PC-9 (cell line): ENCODE measurements around the gene MRC2. TPM values are rescaled to one million over a fixed set of nuclear protein-coding genes. Genes with fewer than 3 reads are reported as not detected.

ENCODE experiments used
- BruUV-seq: library from RNA; stranded (reverse); fragments of 400-500 nt; replicated peaks from 2 replicates; lab custom pipeline; 2021; lab: Mats Ljungman, UMichigan
- CTCF ChIA-PET: fragments of 300-600 bp; sonication (Branson Sonifier 250); formaldehyde crosslinking; loops from one replicate; lab custom pipeline; 2022; ENCODE audit warnings: antibody characterized with exemption; lab: Charles Lee
- POLR2A ChIA-PET: fragments of 300-600 bp; sonication (Branson Sonifier 250); formaldehyde crosslinking; loops from one replicate; lab custom pipeline; 2022; ENCODE audit warnings: antibody characterized with exemption; ENCODE audit not compliant: unreplicated experiment; lab: Charles Lee
- DNase-seq, 2 experiments: peaks; one replicate each; pipeline versions ENCODE4 v3.0.0 to v3.0.0-alpha.2; 2015 to 2022; ENCODE audit warnings: mixed read lengths in 1 of 2
- H2AFZ ChIP-seq: fragments of 200-600 bp; sonication (generic); 2 replicates; pipeline ENCODE4 v1.8.1; 2017; ENCODE audit warnings: antibody characterized with exemption
- H3F3A ChIP-seq: fragments of 200-600 bp; sonication (generic); 2 replicates; pipeline ENCODE4 v1.8.1; 2017; ENCODE audit warnings: antibody characterized with exemption, mild to moderate bottlenecking, low read depth; ENCODE audit not compliant: insufficient read depth
- H3K27ac ChIP-seq: fragments of 200-600 bp; sonication (generic); 2 replicates; pipeline ENCODE4 v1.6.1; 2016; ENCODE audit warnings: mixed run types
- H3K27me3 ChIP-seq: fragments of 200-600 bp; sonication (generic); 2 replicates; pipeline ENCODE4 v1.6.1; 2016; ENCODE audit warnings: low read depth, mixed run types; ENCODE audit not compliant: insufficient read depth
- H3K36me3 ChIP-seq: fragments of 200-600 bp; sonication (generic); 2 replicates; pipeline ENCODE4 v1.6.1; 2016; ENCODE audit warnings: low read depth, mixed run types
- H3K4me1 ChIP-seq: fragments of 200-600 bp; sonication (generic); replicated peaks from 2 replicates; pipeline ENCODE4 v1.6.1; 2016; ENCODE audit warnings: mixed run types; ENCODE audit not compliant: insufficient read depth
- H3K4me2 ChIP-seq: fragments of 200-600 bp; sonication (generic); 2 replicates; pipeline ENCODE4 v1.6.1; 2017; ENCODE audit warnings: mixed run types
- H3K4me3 ChIP-seq: fragments of 200-600 bp; sonication (generic); 2 replicates; pipeline ENCODE4 v1.6.1; 2016; ENCODE audit warnings: mixed run types
- H3K79me2 ChIP-seq: fragments of 200-600 bp; sonication (generic); 2 replicates; pipeline ENCODE4 v1.6.1; 2017; ENCODE audit warnings: low read depth, mixed run types
- H3K9me2 ChIP-seq: fragments of 200-600 bp; sonication (generic); 2 replicates; pipeline ENCODE4 v1.8.1; 2017; ENCODE audit warnings: mild to moderate bottlenecking; ENCODE audit not compliant: insufficient read depth
- H3K9me3 ChIP-seq: fragments of 200-600 bp; sonication (generic); 2 replicates; pipeline ENCODE4 v1.8.1; 2016; ENCODE audit warnings: low read depth; ENCODE audit not compliant: insufficient read depth
- H4K20me1 ChIP-seq: fragments of 200-600 bp; sonication (generic); 2 replicates; pipeline ENCODE4 v1.8.1; 2017; ENCODE audit not compliant: insufficient read depth
- CTCF ChIP-seq: fragments of 200-600 bp; sonication (generic); conservative IDR thresholded peaks from 2 replicates; pipeline ENCODE4 v1.6.1; 2017; ENCODE audit warnings: mixed run types, antibody characterized with exemption, mild to moderate bottlenecking, moderate library complexity
- EZH2 ChIP-seq: fragments of 200-600 bp; sonication (generic); IDR thresholded peaks from 2 replicates; pipeline ENCODE4 v1.8.0; 2017; ENCODE audit warnings: antibody characterized with exemption, low read depth
- intact Hi-C: fragments of 100-400 bp; cut with micrococcal nuclease; formaldehyde crosslinking; loops from one replicate; pipeline ENCODE4 v1.10.0; 2022; ENCODE audit not compliant: unreplicated experiment
- total RNA-seq: library from RNA; stranded (reverse); gene quantifications from 2 replicates; pipeline ENCODE4 v1.2.3, GENCODE V29; 2021

MRC2 gene
- total RNA-seq, 1 experiment from 2014 or later = 1.0 TPM

GRCh38 chr17:62673614-62674362 lies 46.3 kb downstream of the MRC2 start:
- Histone ChIP-seq H4K20me1 (no peaks in the 10 kb centered on the region), H3F3A (no peaks in the 10 kb centered on the region; the same call in none of the 2 replicates), H2AFZ (no peak overlapping the region), H3K36me3 (no peaks in the 10 kb centered on the region), H3K9me3 (no peaks in the 10 kb centered on the region), H3K27me3 (no peaks in the 10 kb centered on the region), H3K4me3 (no peak overlapping the region), H3K4me1 (no peaks in the 10 kb centered on the region), H3K27ac (no peak overlapping the region), H3K79me2 (no peaks in the 10 kb centered on the region), H3K4me2 (no peak overlapping the region), H3K9me2 (no peaks in the 10 kb centered on the region)
- ChIA-PET CTCF (interaction anchor here (1.1 to 2.2 kb wide), 2 partner anchors 121 to 733 kb away, joined by 5 to 12 read pairs; no protein-coding TSS in a partner anchor), POLR2A (no interaction called here)
- BruUV-seq = no TSS peak
- intact Hi-C loops = loop anchor here (5.0 to 10.0 kb wide), 2 partner anchors 804 to 941 kb away; partner anchors contain the start of gene ACE
- no peak for DNase-seq
- TF ChIP-seq CTCF (no peak), EZH2 (no peak)

GRCh38 chr17:62674363-62674739 lies 46.9 kb downstream of the MRC2 start:
- Histone ChIP-seq H4K20me1 (no peaks in the 10 kb centered on the region), H3K4me2 (no peak overlapping the region), H2AFZ (no peak overlapping the region), H3K79me2 (no peaks in the 10 kb centered on the region), H3K27me3 (no peaks in the 10 kb centered on the region), H3K36me3 (no peaks in the 10 kb centered on the region), H3F3A (no peaks in the 10 kb centered on the region; the same call in none of the 2 replicates), H3K4me3 (no peak overlapping the region), H3K9me3 (no peaks in the 10 kb centered on the region), H3K27ac (no peak overlapping the region), H3K4me1 (no peaks in the 10 kb centered on the region), H3K9me2 (no peaks in the 10 kb centered on the region)
- POLR2A ChIA-PET = no interaction called here
- CTCF ChIA-PET = no interaction called here
- no TSS peak for BruUV-seq
- intact Hi-C loops = loop anchor here (5.0 to 10.0 kb wide), 2 partner anchors 803 to 940 kb away; partner anchors contain the start of gene ACE
- DNase-seq = no peak
- TF ChIP-seq EZH2 = no peak
- no peak for TF ChIP-seq CTCF

GRCh38 chr17:62674841-62675240 lies 47.4 kb downstream of the MRC2 start:
- POLR2A ChIA-PET = no interaction called here
- no peak for DNase-seq

More at GRCh38 chr17:62674841-62675240, 47.4 kb downstream of the MRC2 start:
- no peak for TF ChIP-seq EZH2
- TF ChIP-seq CTCF = no peak
- CTCF ChIA-PET = no interaction called here
- H4K20me1 ChIP-seq = no peaks in the 10 kb centered on the region
- no peaks in the 10 kb centered on the region; the same call in none of the 2 replicates for H3F3A ChIP-seq
- H3K27ac ChIP-seq = no peak overlapping the region
- H2AFZ ChIP-seq = no peak overlapping the region
- no peaks in the 10 kb centered on the region for H3K4me1 ChIP-seq
- no peaks in the 10 kb centered on the region for H3K9me2 ChIP-seq
- no peaks in the 10 kb centered on the region for H3K36me3 ChIP-seq
- H3K27me3 ChIP-seq = no peaks in the 10 kb centered on the region
- no peaks in the 10 kb centered on the region for H3K79me2 ChIP-seq
- H3K9me3 ChIP-seq = no peaks in the 10 kb centered on the region
- H3K4me2 ChIP-seq = no peak overlapping the region
- intact Hi-C loops = loop anchor here (5.0 to 10.0 kb wide), 2 partner anchors 802 to 940 kb away; partner anchors contain the start of gene ACE
- no peak overlapping the region for H3K4me3 ChIP-seq
- BruUV-seq = no TSS peak
